CD14-positive monocyte (primary cell): ENCODE results near the gene PLD1. TPM values are rescaled to one million over a fixed set of nuclear protein-coding genes. Genes with fewer than 3 reads are reported as not detected.

Experiments used
- DNase-seq, 3 donors: peaks; one replicate each; pipeline ENCODE4 v3.0.0-alpha.2; 2011 to 2022
- H2AFZ ChIP-seq: 2 replicates; pipeline ENCODE4 v1.6.0; 2012; ENCODE audit warnings: mild to moderate bottlenecking, low read depth, low read length, inconsistent platforms; ENCODE audit not compliant: insufficient read depth, poor library complexity, severe bottlenecking
- H3K27ac ChIP-seq, 2 donors: 1 replicate in 1 of 2; 2 replicates in 1 of 2; pipeline ENCODE4 v1.5.1; 2012 to 2013; ENCODE audit warnings: low read length in 2 of 2, control low read depth in 1 of 2, inconsistent platforms in 1 of 2, low read depth in 1 of 2, mild to moderate bottlenecking in 1 of 2
- H3K27me3 ChIP-seq, 2 donors: one replicate each; pipeline versions ENCODE4 v1.6.0 to v1.6.1; 2011 to 2013; ENCODE audit warnings: low read length in 2 of 2; ENCODE audit not compliant: control insufficient read depth in 2 of 2, insufficient read depth in 2 of 2
- H3K36me3 ChIP-seq, 2 donors: replicated peaks in 1 of 2; 1 replicate in 1 of 2; 2 replicates in 1 of 2; pipeline versions ENCODE4 v1.5.1 to v1.6.1; 2012 to 2013; ENCODE audit warnings: low read length in 2 of 2, control low read depth in 1 of 2, inconsistent platforms in 1 of 2, mild to moderate bottlenecking in 1 of 2; ENCODE audit not compliant: insufficient read depth in 2 of 2, control insufficient read depth in 1 of 2
- H3K4me1 ChIP-seq, 2 donors: 1 replicate in 1 of 2; 2 replicates in 1 of 2; pipeline versions ENCODE4 v1.5.1 to v1.6.1; 2012 to 2013; ENCODE audit warnings: low read length in 2 of 2, control low read depth in 1 of 2, inconsistent platforms in 1 of 2, mild to moderate bottlenecking in 1 of 2, moderate library complexity in 1 of 2; ENCODE audit not compliant: insufficient read depth in 2 of 2, control insufficient read depth in 1 of 2
- H3K4me2 ChIP-seq: replicated peaks from 2 replicates; pipeline ENCODE3; 2012; ENCODE audit warnings: low read length, moderate library complexity, mild to moderate bottlenecking; ENCODE audit not compliant: poor library complexity, severe bottlenecking; ENCODE audit errors: extremely low read depth
- H3K4me3 ChIP-seq, 3 experiments: fragments of 200-600 bp in 1 of 3; sonication (generic) in 1 of 3; replicated peaks in 1 of 3; 1 replicate in 2 of 3; 2 replicates in 1 of 3; pipeline ENCODE4 v1.5.1; 2011 to 2013; ENCODE audit warnings: low read length in 3 of 3, mild to moderate bottlenecking in 3 of 3, control low read depth in 2 of 3, low read depth in 2 of 3, inconsistent platforms in 1 of 3, moderate library complexity in 1 of 3
- H3K79me2 ChIP-seq: 2 replicates; pipeline ENCODE4 v1.6.0; 2012; ENCODE audit warnings: mild to moderate bottlenecking, control low read depth, inconsistent platforms, low read length, moderate library complexity; ENCODE audit not compliant: insufficient read depth
- H3K9ac ChIP-seq: 2 replicates; pipeline ENCODE4 v1.6.0; 2017; ENCODE audit warnings: low read length, mild to moderate bottlenecking; ENCODE audit not compliant: insufficient read depth, poor library complexity, severe bottlenecking
- H3K9me3 ChIP-seq, 2 donors: replicated peaks in 1 of 2; 1 replicate in 1 of 2; 2 replicates in 1 of 2; pipeline versions ENCODE4 v1.5.1 to v1.6.1; 2012 to 2013; ENCODE audit warnings: low read length in 2 of 2, control low read depth in 1 of 2; ENCODE audit not compliant: control insufficient read depth in 1 of 2, insufficient read depth in 1 of 2
- H4K20me1 ChIP-seq: 2 replicates; pipeline ENCODE4 v1.6.0; 2012; ENCODE audit warnings: mild to moderate bottlenecking, low read length, control low read depth, moderate library complexity; ENCODE audit not compliant: insufficient read depth
- H3K27ac Mint-ChIP-seq, 7 donors: one replicate each; pipeline ENCODE4 v1.8.0; 2020; ENCODE audit warnings: mild to moderate bottlenecking in 7 of 7, mixed read lengths in 7 of 7, moderate library complexity in 6 of 7, inconsistent platforms in 2 of 7
- H3K27me3 Mint-ChIP-seq, 3 donors: one replicate each; pipeline ENCODE4 v1.8.0; 2021 to 2022; ENCODE audit warnings: low read depth in 3 of 3, mild to moderate bottlenecking in 3 of 3, mixed read lengths in 3 of 3, moderate library complexity in 3 of 3, inconsistent platforms in 1 of 3
- H3K36me3 Mint-ChIP-seq, 2 donors: one replicate each; pipeline ENCODE4 v1.8.0; 2020; ENCODE audit warnings: mixed read lengths in 2 of 2, inconsistent platforms in 1 of 2, mild to moderate bottlenecking in 1 of 2
- H3K4me1 Mint-ChIP-seq: one replicate; pipeline ENCODE4 v1.8.0; 2020; ENCODE audit warnings: mild to moderate bottlenecking, mixed read lengths
- H3K4me3 Mint-ChIP-seq, 2 donors: one replicate each; pipeline ENCODE4 v1.8.0; 2020; ENCODE audit warnings: mild to moderate bottlenecking in 2 of 2, mixed read lengths in 2 of 2, moderate library complexity in 1 of 2
- H3K9me3 Mint-ChIP-seq, 7 donors: one replicate each; pipeline ENCODE4 v1.8.0; 2020 to 2022; ENCODE audit warnings: mixed read lengths in 7 of 7, mild to moderate bottlenecking in 6 of 7, moderate library complexity in 6 of 7, inconsistent platforms in 2 of 7
- CTCF ChIP-seq: fragments of 200-600 bp; IDR thresholded peaks from one replicate; pipeline ENCODE4 v1.8.0; 2022; ENCODE audit warnings: antibody characterized with exemption, mild to moderate bottlenecking
- WGBS: methylation state at CpG from one replicate; pipeline ENCODE4 v1.1.5; 2013; ENCODE audit warnings: missing lambda C conversion rate; ENCODE audit not compliant: insufficient coverage; 5-methylcytosine and 5-hydroxymethylcytosine counted together
- intact Hi-C, 2 donors: fragments of 100-400 bp; cut with micrococcal nuclease; formaldehyde crosslinking; loops; one replicate each; pipeline versions ENCODE4 v1.15.0 to v1.15.1; 2023
- polyA plus RNA-seq, 3 donors: library from polyadenylated mRNA; depleted of rRNA in 1 of 3; unstranded in 2 of 3; stranded (reverse) in 1 of 3; fragments of 300-500 nt in 2 of 3; fragments of >200 nt in 1 of 3; fragmentation: Illumina TruSeq in 2 of 3; gene quantifications; 1 replicate in 2 of 3; 2 replicates in 1 of 3; pipeline ENCODE4 v1.2.3, GENCODE V29; 2012 to 2021

The PLD1 gene
- polyA plus RNA-seq, 3 donors: 5.1 to 7.9 (median 5.8) TPM

GRCh38 chr3:171682743-171683142 lies 127.5 kb downstream of the PLD1 start:
- Histone ChIP-seq H2AFZ (no peak overlapping the region), H3K4me3 (no peak overlapping the region), H3K4me2 (no peak overlapping the region), H4K20me1 (no peaks in the 10 kb centered on the region), H3K27me3 (no peaks in the 10 kb centered on the region), H3K79me2 (no peaks in the 10 kb centered on the region), H3K27ac (no peak overlapping the region), H3K4me1 (no peaks in the 10 kb centered on the region), H3K9me3 (no peaks in the 10 kb centered on the region), H3K9ac (no peak overlapping the region), H3K36me3 (peaks cover 31 to 71% of the 10 kb centered on the region in 2 donors)
- Mint-ChIP-seq H3K27ac (no peak overlapping the region), H3K4me1 (no peaks in the 10 kb centered on the region), H3K36me3 (peaks cover 63 to 77% of the 10 kb centered on the region in 2 donors), H3K4me3 (no peak overlapping the region), H3K9me3 (no peaks in the 10 kb centered on the region), H3K27me3 (no peaks in the 10 kb centered on the region)
- TF ChIP-seq CTCF: no peak
- intact Hi-C loops: no loop called here
- no peak for DNase-seq
- WGBS: 82% methylated on average over 1 of the region's 3 CpGs

GRCh38 chr3:171680726-171681411 lies 129.4 kb downstream of the PLD1 start:
- Histone ChIP-seq H2AFZ (no peak overlapping the region), H3K9me3 (no peaks in the 10 kb centered on the region), H3K9ac (no peak overlapping the region), H3K27ac (no peak overlapping the region), H3K27me3 (no peaks in the 10 kb centered on the region), H3K4me1 (no peaks in the 10 kb centered on the region), H4K20me1 (no peaks in the 10 kb centered on the region), H3K4me3 (no peak overlapping the region), H3K79me2 (no peaks in the 10 kb centered on the region), H3K4me2 (no peak overlapping the region), H3K36me3 (peaks cover 20 to 71% of the 10 kb centered on the region in 2 donors)
- Mint-ChIP-seq H3K36me3 (peaks cover 68 to 82% of the 10 kb centered on the region in 2 donors), H3K27me3 (no peaks in the 10 kb centered on the region), H3K4me3 (no peak overlapping the region), H3K27ac (no peak overlapping the region), H3K9me3 (no peaks in the 10 kb centered on the region), H3K4me1 (peaks cover 2% of the 10 kb centered on the region)
- 96% methylated on average over 4 of the region's 6 CpGs for WGBS
- DNase-seq: no peak
- intact Hi-C loops: no loop called here
- no peak for TF ChIP-seq CTCF
